A549 (cell line): ENCODE data around the gene SHKBP1. TPM values are rescaled to one million over a fixed set of nuclear protein-coding genes. Genes with fewer than 3 reads are reported as not detected.
A peak's percentile ranks its signal among the peaks of the same experiment; 100 is the strongest.

Source experiments
- ATAC-seq, 2 experiments: fragments of 200-7000 bp in 1 of 2; fragments of >200 bp in 1 of 2; cut with Nextera tagmentation in 1 of 2; cut with Tn5 transposase in 1 of 2; 3 replicates each; pipeline versions ENCODE4 v1.8.0 to v1.9.1; 2018 to 2020; ENCODE audit warnings: mild to moderate bottlenecking in 1 of 2, moderate library complexity in 1 of 2
- CTCF ChIA-PET: fragments of 300-600 bp; sonication (Branson Sonifier 250); formaldehyde crosslinking; extraction: SDS; loops from one replicate; lab custom pipeline; 2021; ENCODE audit warnings: antibody characterized with exemption, inconsistent platforms; lab: Yijun Ruan, JAX
- POLR2A ChIA-PET: fragments of 350-600 bp; formaldehyde crosslinking; extraction: SDS; loops from one replicate; lab custom pipeline; 2021; ENCODE audit warnings: antibody characterized with exemption, inconsistent platforms; lab: Yijun Ruan, JAX
- DNase-seq, 2 experiments: peaks; one replicate each; pipeline versions ENCODE4 v3.0.0 to v3.0.0-alpha.2; 2011 to 2016; ENCODE audit warnings: low read depth in 1 of 2, low spot score in 1 of 2
- FAIRE-seq: peaks from 2 replicates; lab custom pipeline; 2011; peaks lifted over from hg19 to GRCh38; lab: Jason Lieb, UNC
- H3K27ac ChIP-seq, 2 experiments: fragments of >200 bp; sonication (Bioruptor Twin); formaldehyde crosslinking; 3 replicates each; pipeline ENCODE4 v1.5.1; 2016 to 2017
- H3K4me1 ChIP-seq: fragments of >200 bp; sonication (Bioruptor Twin); formaldehyde crosslinking; 3 replicates; pipeline ENCODE4 v1.6.1; 2016
- H3K4me2 ChIP-seq: fragments of >200 bp; sonication (Bioruptor Twin); formaldehyde crosslinking; 3 replicates; pipeline ENCODE4 v1.6.1; 2016
- H3K4me3 ChIP-seq: fragments of >200 bp; sonication (Bioruptor Twin); formaldehyde crosslinking; 3 replicates; pipeline ENCODE4 v1.5.1; 2016
- H3K9me3 ChIP-seq: fragments of >200 bp; sonication (Bioruptor Twin); formaldehyde crosslinking; 3 replicates; pipeline ENCODE4 v1.6.1; 2016
- CHD4 ChIP-seq: fragments of 200-600 bp; sonication (generic); IDR thresholded peaks from 2 replicates; pipeline ENCODE4 v1.6.1; 2016; ENCODE audit warnings: antibody characterized with exemption, mild to moderate bottlenecking, borderline replicate concordance
- CTCF ChIP-seq: fragments of >200 bp; sonication (Bioruptor Twin); formaldehyde crosslinking; IDR thresholded peaks from 3 replicates; pipeline ENCODE4 v1.5.1; 2016
- E2F6 ChIP-seq: IDR thresholded peaks from 2 replicates; pipeline ENCODE4 v1.6.1; 2012; ENCODE audit warnings: low read depth, borderline replicate concordance
- ELK1 ChIP-seq: fragments of 150-350 bp; IDR thresholded peaks from 2 replicates; pipeline ENCODE4 v1.6.1; 2014; ENCODE audit warnings: low read depth, mild to moderate bottlenecking, low read length
- ESRRA ChIP-seq: fragments of 150-350 bp; IDR thresholded peaks from 2 replicates; pipeline ENCODE4 v1.6.1; 2014; ENCODE audit warnings: mild to moderate bottlenecking, low read length, borderline replicate concordance
- FOSB ChIP-seq: fragments of 250-450 bp; sonication (Bioruptor Pico); IDR thresholded peaks from 2 replicates; pipeline ENCODE4 v1.5.0; 2020; ENCODE audit warnings: mild to moderate bottlenecking, moderate library complexity
- FOXS1 ChIP-seq: fragments of 250-450 bp; sonication (Bioruptor Pico); IDR thresholded peaks from 2 replicates; pipeline ENCODE4 v1.5.0; 2020; ENCODE audit warnings: mild to moderate bottlenecking, moderate library complexity
- GATA3 ChIP-seq: IDR thresholded peaks from 2 replicates; pipeline ENCODE4 v1.6.1; 2012; ENCODE audit warnings: borderline replicate concordance
- HOXA7 ChIP-seq: fragments of 250-450 bp; sonication (Bioruptor Pico); IDR thresholded peaks from 2 replicates; pipeline ENCODE4 v1.5.0; 2020; ENCODE audit warnings: mild to moderate bottlenecking, moderate library complexity
- HOXB13 ChIP-seq: fragments of 250-450 bp; sonication (Bioruptor Pico); IDR thresholded peaks from 2 replicates; pipeline ENCODE4 v1.5.0; 2020; ENCODE audit warnings: low read depth, mild to moderate bottlenecking, moderate library complexity
- HOXB5 ChIP-seq: fragments of 250-450 bp; sonication (Bioruptor Pico); IDR thresholded peaks from 2 replicates; pipeline ENCODE4 v1.5.0; 2020; ENCODE audit warnings: mild to moderate bottlenecking, moderate library complexity
- JUN ChIP-seq, 2 experiments: fragments of >200 bp; sonication (Bioruptor Twin); formaldehyde crosslinking; IDR thresholded peaks; 2 replicates in 1 of 2; 3 replicates in 1 of 2; pipeline ENCODE4 v1.6.1; 2016 to 2017
- MYC ChIP-seq: IDR thresholded peaks from 2 replicates; pipeline ENCODE4 v1.6.1; 2012; ENCODE audit warnings: mild to moderate bottlenecking, inconsistent platforms, low read length, improper control_type of control experiment, borderline replicate concordance
- PBX3 ChIP-seq: IDR thresholded peaks from 2 replicates; pipeline ENCODE4 v1.6.1; 2012
- PHF8 ChIP-seq: fragments of 200-600 bp; sonication (generic); IDR thresholded peaks from 2 replicates; pipeline ENCODE4 v1.6.1; 2016; ENCODE audit warnings: low read depth, mild to moderate bottlenecking, antibody characterized with exemption, moderate library complexity, borderline replicate concordance
- POLR2A ChIP-seq: IDR thresholded peaks from 2 replicates; pipeline ENCODE4 v1.6.1; 2012; ENCODE audit warnings: mild to moderate bottlenecking, low read length
- RAD21 ChIP-seq, 2 experiments: fragments of >200 bp in 1 of 2; sonication (Bioruptor Twin) in 1 of 2; formaldehyde crosslinking in 1 of 2; IDR thresholded peaks in 1 of 2; conservative IDR thresholded peaks in 1 of 2; 2 replicates in 1 of 2; 3 replicates in 1 of 2; pipeline ENCODE4 v1.6.1; 2012 to 2018; ENCODE audit warnings: inconsistent platforms in 1 of 2
- RNF2 ChIP-seq: fragments of 200-600 bp; sonication (generic); IDR thresholded peaks from 2 replicates; pipeline ENCODE4 v1.6.1; 2016; ENCODE audit warnings: low read depth, mild to moderate bottlenecking, antibody characterized with exemption, moderate library complexity, borderline replicate concordance
- SMC3 ChIP-seq: fragments of >200 bp; sonication (Bioruptor Twin); formaldehyde crosslinking; IDR thresholded peaks from 3 replicates; pipeline ENCODE4 v1.6.1; 2018; ENCODE audit warnings: inconsistent platforms
- TFCP2L1 ChIP-seq: fragments of 250-450 bp; sonication (Bioruptor Pico); IDR thresholded peaks from 2 replicates; pipeline ENCODE4 v1.5.0; 2021; ENCODE audit warnings: mild to moderate bottlenecking
- TP53 ChIP-seq: fragments of 250-450 bp; sonication (Bioruptor Pico); IDR thresholded peaks from 2 replicates; pipeline ENCODE4 v1.5.0; 2021; ENCODE audit warnings: mild to moderate bottlenecking, moderate library complexity
- USF2 ChIP-seq: fragments of 450-650 bp; IDR thresholded peaks from 2 replicates; pipeline ENCODE4 v1.6.1; 2014; ENCODE audit warnings: antibody characterized with exemption
- ZC3H11A ChIP-seq: fragments of 450-650 bp; IDR thresholded peaks from 2 replicates; pipeline ENCODE4 v1.6.1; 2014; ENCODE audit warnings: antibody characterized with exemption, mild to moderate bottlenecking
- ZSCAN20 ChIP-seq: fragments of 250-450 bp; sonication (Bioruptor Pico); IDR thresholded peaks from 2 replicates; pipeline ENCODE4 v1.8.0; 2022; ENCODE audit warnings: mild to moderate bottlenecking, moderate library complexity
- WGBS: methylation state at CpG from one replicate; pipeline ENCODE4 v1.1.6; 2017; ENCODE audit errors: missing lambda C conversion rate; 5-methylcytosine and 5-hydroxymethylcytosine counted together
- polyA plus RNA-seq, 4 experiments: library from polyadenylated mRNA; depleted of rRNA in 3 of 4; stranded (reverse); fragments of >200 nt; fragmentation: RNase III in 1 of 4; extraction: RNeasy Plus Mini Kit Qiagen cat#74134 plus additional on column Dnase treatment in 1 of 4; gene quantifications; 2 replicates in 3 of 4; 3 replicates in 1 of 4; pipeline ENCODE4 v1.2.3, GENCODE V29; 2011 to 2017
- TF ChIP-seq, protein P1 (sequence below): fragments of >200 bp; sonication (Bioruptor Twin); formaldehyde crosslinking; IDR thresholded peaks from 3 replicates; pipeline ENCODE4 v1.6.1; 2016
- TF ChIP-seq, protein P2 (sequence below): fragments of 250-450 bp; sonication (Bioruptor Pico); IDR thresholded peaks from 2 replicates; pipeline ENCODE4 v1.5.0; 2021; ENCODE audit warnings: mild to moderate bottlenecking, moderate library complexity, borderline replicate concordance
- TF ChIP-seq, protein P3 (sequence below): IDR thresholded peaks from 2 replicates; pipeline ENCODE4 v1.6.1; 2012
- TF ChIP-seq, protein P4 (sequence below): fragments of 250-450 bp; sonication (Bioruptor Pico); IDR thresholded peaks from 2 replicates; pipeline ENCODE4 v1.5.0; 2020; ENCODE audit warnings: low read depth, mild to moderate bottlenecking, moderate library complexity

SHKBP1 gene
- polyA plus RNA-seq, 2 of the 4 experiments (the other 2 are of a cell fraction): 75.2 to 123 TPM

DNA sequence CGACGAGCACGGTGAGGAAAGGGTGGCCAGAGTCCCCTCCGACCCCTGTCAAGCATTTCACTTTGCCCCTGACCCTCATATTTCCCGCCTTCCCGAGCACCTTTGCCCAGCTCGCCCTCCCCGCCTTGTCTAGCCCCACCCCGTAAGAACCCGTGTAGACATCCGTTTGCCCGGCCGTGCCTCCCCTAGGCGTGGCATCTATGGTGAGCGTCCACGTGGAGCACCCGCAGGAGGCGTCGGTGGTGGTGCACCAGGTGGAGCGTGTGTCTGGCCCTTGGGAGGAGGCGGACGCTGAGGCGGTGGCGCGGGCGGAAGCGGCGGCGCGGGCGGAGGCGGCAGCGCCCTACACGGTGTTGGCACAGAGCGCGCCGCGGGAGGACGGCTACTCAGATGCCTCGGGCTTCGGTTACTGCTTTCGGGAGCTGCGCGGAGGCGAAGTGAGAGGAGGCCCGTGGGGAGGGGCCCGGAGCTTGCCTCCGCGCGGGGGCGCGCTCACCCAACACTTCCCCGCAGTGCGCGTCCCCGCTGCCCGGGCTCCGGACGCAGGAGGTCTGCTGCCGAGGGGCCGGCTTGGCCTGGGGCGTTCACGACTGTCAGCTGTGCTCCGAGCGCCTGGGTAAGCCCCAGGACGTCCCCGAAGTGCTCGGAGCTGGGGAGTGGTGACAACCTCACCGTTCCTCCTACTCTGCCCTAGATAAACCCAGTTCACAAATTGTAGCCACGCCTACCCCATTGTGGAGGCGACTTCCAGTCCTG, 28.7 kb downstream of the SHKBP1 start:
- ChIA-PET POLR2A (interaction anchor here (0.6 to 2.8 kb wide), 12 partner anchors 9 to 257 kb away, joined by 3 to 15 read pairs (median 8); partner anchors contain the start of genes BLVRB, C19orf47, PLD3 and SERTAD1), CTCF (interaction anchor here (0.7 to 35.2 kb wide), 20 partner anchors 10 to 300 kb away, joined by 3 to 2247 read pairs (median 6); partner anchors contain the start of genes BLVRB and SPTBN4)
- FAIRE-seq: peak; percentile 39
- Histone ChIP-seq H3K4me1 (peaks cover 58% of the 10 kb centered on the region), H3K4me3 (peak overlapping the region; percentile 46), H3K9me3 (no peaks in the 10 kb centered on the region), H3K4me2 (peak overlapping the region; percentile 92), H3K27ac (peak overlapping the region; percentile 71 to 85)
- peak; percentile 96 to 99 for DNase-seq
- ATAC-seq: peak; percentile 54 to 70
- WGBS: 6% methylated on average over 41 of the region's 71 CpGs
- TF ChIP-seq USF2 (peak; percentile 76), PBX3 (peak; percentile 28), CTCF (peak; percentile 81), CHD4 (no peak), HOXB13 (CRISPR knock-in tag) (peak; percentile 96; the same call in 1 of the 2 replicates), POLR2A (peak; percentile 29), GATA3 (peak; percentile 59; the same call in 1 of the 2 replicates), ZSCAN20 (CRISPR knock-in tag) (no peak), RNF2 (no peak), FOXS1 (CRISPR knock-in tag) (peak; percentile 59), TP53 (peak; percentile 82), ELK1 (no peak), FOSB (CRISPR knock-in tag) (no peak), ESRRA (no peak), HOXA7 (peak; percentile 85; the same call in 1 of the 2 replicates), E2F6 (peak; percentile 99), JUN (IDR thresholded peaks at IDR 0.05) (peak; percentile 28 to 68; a peak in 3 of 5 replicates), HOXB5 (CRISPR knock-in tag) (peak; percentile 92), MYC (peak; percentile 91), SMC3 (peak; percentile 72), TFCP2L1 (CRISPR knock-in tag) (peak; percentile 81; the same call in 1 of the 2 replicates), ZC3H11A (no peak), PHF8 (no peak), RAD21 (conservative IDR thresholded peaks at IDR 0.05 in 1 of 2, IDR thresholded peaks at IDR 0.05 in 1 of 2) (peak in 1 of 2 experiments; percentile 79; a peak in 4 of 5 replicates)
- TF ChIP-seq, protein P1, sequence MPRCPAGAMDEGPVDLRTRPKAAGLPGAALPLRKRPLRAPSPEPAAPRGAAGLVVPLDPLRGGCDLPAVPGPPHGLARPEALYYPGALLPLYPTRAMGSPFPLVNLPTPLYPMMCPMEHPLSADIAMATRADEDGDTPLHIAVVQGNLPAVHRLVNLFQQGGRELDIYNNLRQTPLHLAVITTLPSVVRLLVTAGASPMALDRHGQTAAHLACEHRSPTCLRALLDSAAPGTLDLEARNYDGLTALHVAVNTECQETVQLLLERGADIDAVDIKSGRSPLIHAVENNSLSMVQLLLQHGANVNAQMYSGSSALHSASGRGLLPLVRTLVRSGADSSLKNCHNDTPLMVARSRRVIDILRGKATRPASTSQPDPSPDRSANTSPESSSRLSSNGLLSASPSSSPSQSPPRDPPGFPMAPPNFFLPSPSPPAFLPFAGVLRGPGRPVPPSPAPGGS: 0 out of 3 replicates have a peak, but pooled peaks have one; percentile 28
- TF ChIP-seq, protein P2, sequence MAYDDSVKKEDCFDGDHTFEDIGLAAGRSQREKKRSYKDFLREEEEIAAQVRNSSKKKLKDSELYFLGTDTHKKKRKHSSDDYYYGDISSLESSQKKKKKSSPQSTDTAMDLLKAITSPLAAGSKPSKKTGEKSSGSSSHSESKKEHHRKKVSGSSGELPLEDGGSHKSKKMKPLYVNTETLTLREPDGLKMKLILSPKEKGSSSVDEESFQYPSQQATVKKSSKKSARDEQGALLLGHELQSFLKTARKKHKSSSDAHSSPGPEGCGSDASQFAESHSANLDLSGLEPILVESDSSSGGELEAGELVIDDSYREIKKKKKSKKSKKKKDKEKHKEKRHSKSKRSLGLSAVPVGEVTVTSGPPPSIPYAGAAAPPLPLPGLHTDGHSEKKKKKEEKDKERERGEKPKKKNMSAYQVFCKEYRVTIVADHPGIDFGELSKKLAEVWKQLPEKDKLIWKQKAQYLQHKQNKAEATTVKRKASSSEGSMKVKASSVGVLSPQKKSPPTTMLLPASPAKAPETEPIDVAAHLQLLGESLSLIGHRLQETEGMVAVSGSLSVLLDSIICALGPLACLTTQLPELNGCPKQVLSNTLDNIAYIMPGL: peak; percentile 93
- TF ChIP-seq, protein P3, sequence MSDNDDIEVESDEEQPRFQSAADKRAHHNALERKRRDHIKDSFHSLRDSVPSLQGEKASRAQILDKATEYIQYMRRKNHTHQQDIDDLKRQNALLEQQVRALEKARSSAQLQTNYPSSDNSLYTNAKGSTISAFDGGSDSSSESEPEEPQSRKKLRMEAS: peak; percentile 100
- TF ChIP-seq, protein P4, sequence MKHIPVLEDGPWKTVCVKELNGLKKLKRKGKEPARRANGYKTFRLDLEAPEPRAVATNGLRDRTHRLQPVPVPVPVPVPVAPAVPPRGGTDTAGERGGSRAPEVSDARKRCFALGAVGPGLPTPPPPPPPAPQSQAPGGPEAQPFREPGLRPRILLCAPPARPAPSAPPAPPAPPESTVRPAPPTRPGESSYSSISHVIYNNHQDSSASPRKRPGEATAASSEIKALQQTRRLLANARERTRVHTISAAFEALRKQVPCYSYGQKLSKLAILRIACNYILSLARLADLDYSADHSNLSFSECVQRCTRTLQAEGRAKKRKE: peak; percentile 85
